Measurements from ENCODE around the gene IQSEC1.

Gene IQSEC1

DNA sequence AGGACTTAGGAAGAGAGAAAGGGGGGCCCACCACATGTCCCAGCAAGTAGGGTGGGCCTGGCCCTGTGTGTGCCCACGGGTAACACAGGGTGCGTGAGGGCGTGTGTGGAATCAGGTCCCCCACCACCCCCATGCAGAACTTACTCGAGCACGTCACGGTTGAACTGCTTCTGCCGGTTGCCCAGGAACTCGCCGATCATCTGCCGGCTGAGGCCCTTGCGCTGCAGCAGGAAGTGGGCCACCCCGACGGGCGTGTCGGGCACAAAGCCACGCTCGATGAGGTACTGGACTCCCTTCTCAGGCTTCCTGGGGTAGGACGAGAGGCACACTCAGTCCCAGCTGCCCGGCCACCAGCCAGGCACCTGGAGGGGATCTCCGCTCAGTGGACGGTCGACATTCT is 148.8 kb downstream of the IQSEC1 start:
- DNase-seq, result no peak

DNA sequence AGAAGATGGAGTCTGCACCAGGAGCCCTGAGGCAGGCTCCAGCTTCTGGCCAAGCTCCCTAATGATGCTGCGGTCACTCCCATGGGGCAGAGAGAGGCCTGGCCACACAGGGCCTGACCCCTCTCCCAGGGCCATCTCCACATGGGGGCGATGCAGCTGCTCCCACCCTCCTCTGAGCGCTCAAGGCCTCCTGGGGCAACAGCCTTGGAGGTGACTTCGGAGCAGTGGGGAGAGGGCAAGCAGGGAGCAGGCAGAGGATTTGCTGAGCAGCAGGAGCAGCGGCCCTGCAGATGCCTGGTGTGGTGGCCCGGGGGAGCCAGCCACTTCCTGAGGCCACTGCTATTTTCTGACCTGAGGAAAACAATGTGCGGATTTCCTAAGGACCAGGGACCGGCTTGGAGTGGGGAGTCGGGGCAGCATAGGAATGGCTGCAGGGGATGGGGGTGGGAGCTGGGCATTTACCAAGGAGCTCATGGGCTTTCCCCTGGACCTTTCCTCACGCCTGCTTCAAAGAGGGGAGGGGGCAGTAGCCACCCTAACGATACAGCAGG is 150.3 kb downstream of the IQSEC1 start:
- no peak for DNase-seq

DNA sequence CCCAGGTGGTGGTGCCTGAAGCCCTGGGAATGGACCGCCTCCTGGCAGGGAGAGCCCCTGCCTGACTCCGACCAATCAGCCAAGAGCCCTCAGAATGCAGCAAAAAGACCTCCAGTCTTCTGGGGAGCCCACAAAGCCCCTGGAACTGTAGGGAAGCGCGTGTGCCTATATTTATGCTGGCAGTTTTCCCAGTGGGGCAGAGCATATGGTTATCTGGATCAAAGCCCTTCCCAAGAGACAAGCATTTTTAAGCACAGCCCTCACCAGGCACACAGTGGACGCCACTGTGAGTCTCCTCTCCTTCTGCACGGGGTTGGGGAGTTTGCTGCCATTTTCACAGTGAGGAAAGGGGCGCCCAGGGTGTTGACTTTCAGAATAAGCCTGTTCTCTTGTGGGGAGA is 150.9 kb downstream of the IQSEC1 start:
- no peak for DNase-seq

DNA sequence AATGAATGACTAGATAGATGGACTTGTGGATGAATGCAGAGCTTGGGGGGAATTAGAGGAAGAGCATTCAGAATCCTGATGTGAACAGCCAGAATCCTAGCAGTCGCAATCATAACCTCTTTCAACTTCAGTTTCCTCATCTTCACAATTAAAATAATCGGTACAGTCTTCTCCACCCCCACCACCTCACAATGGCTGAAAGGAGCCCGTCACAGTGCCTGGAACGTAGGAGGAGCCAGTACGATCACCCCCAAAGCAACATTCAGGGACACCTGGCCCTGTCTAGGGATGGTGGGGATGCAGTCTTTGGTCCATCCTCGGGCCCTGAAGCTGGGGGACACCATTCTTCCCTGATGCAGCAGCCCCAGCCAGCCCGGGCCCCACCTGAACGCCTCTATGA is 151.5 kb downstream of the IQSEC1 start:
- no peak for DNase-seq

DNA sequence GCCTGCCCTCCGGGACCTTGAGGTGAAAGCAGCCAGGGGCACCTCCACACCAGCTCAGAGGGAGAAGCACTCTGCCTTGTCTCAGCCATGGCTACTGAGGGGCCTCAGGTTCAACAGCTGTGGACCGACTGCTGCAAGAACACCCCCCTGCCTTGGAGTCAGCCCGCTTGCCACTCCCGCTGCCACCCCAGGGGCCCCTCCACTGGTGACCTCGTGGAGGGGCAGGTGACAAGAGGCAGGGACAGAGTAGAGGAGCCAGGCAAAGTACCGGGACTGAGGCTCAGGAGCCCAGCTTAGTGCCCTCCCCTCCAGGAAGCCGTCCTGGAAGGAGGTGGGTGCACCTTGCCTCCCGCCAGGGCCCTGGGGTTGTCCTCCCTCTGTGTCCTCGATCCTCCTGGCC is 152.3 kb downstream of the IQSEC1 start:
- no peak for DNase-seq

DNA sequence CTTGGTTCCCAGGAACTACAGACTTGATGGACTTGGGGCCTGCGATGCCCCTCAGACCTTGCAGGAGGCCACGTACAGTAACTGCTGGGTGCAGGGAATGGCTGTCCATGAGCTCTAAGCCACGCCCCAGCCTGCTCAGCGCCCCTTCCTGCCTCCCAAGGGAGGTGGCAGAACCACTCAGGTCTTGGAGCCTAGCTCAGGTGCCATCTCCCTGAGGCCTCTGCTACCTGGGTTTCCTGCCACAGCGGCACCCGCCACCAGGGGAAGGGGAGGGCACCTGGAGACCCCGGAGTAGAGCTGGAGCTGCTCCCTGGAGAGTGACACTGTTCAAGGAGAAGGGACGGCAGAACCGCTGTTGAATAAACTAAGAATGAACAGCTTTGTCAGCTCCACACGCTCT is 154.0 kb downstream of the IQSEC1 start:
- no peak for DNase-seq

DNA sequence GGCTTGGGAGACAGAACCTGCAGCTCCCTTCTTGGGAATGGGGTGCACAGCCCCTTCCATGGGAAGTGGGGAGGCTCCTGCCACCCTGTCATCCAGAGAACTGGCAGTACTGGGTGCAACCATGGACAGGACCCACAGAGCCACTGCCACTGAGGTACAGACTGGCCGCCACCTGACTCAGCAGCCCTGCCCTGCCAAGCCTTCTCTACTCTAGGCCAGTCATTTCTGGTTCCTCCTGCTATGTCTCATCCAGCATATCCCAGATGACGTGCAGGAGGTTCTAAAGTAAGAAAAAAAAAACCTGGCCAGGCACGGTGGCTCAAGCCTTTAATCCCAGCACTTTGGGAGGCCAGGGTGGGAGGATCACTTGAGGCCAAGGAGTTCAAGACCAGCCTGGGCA is 155.0 kb downstream of the IQSEC1 start:
- no peak for DNase-seq

DNA sequence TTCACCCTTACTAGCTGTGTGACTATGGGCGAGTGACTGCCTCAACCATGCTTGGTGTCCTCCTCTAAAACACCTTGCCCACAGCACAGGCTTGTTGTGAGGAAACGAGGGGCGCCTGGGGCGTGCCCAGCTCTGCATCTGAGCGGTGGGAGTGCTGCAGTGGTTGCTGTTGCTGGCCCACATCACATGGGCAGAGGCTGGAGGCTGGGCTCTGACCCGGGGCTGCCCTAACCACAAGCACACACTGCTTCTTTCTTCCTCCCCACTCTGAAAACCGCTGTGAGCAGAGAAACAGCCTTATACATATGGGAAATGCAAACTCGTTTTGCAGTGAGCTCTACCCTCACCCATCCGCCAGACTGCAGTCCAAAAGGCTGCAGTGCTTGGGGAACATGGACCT is 157.1 kb downstream of the IQSEC1 start:
- peak; percentile 81 for DNase-seq

DNA sequence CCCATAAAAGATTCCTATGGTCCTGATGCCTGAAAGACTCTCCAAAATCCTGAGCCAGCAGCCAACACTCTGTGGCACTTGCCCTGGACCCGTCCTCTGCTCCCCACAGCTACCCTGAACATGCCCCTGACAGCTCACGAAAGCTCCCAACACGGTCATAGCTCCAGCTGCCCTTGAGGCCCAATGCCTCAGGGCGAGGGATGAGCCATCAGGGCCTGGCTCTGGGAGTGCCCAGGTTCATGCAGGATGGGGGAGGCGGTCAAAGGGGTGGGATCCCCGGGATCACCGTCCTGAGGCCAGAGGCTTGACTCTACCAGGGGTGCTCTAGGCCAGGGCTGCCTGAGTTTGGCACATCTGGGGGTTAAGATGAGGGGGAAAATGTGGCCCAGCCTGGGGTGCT is 159.1 kb downstream of the IQSEC1 start:
- DNase-seq, result no peak

GRCh38 chr3:12911881-12912415 is 161.3 kb downstream of the IQSEC1 start:
- DNase-seq, result no peak

- DNase-seq, result no peak
Observed at GRCh38 chr3:12910356-12911099, 162.7 kb downstream of the IQSEC1 start.

DNA sequence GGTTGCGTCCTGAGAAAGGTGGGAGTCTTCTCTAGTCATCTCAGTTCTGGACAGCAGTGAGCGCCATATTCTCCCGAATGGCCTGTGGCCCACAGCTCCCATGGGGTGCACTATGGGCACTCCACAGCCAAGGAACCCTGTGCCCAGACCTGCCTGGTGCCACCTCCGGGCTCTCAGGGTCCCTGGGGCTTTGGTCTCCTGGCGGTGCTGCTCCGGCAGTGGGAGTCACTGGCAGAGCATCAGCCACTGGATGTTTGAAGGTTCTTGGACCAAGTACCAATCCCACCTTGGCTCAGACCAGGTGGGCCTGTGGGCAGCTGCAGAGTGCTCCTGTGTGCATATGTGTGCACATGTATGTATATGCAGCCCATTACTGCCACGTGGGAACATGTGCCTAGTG is 163.5 kb downstream of the IQSEC1 start:
- DNase-seq, result no peak

- DNase-seq, result no peak
Observed at GRCh38 chr3:12908859-12909258, 164.4 kb downstream of the IQSEC1 start.

- DNase-seq, result no peak
Observed at GRCh38 chr3:12908136-12908730, 165.0 kb downstream of the IQSEC1 start.

DNA sequence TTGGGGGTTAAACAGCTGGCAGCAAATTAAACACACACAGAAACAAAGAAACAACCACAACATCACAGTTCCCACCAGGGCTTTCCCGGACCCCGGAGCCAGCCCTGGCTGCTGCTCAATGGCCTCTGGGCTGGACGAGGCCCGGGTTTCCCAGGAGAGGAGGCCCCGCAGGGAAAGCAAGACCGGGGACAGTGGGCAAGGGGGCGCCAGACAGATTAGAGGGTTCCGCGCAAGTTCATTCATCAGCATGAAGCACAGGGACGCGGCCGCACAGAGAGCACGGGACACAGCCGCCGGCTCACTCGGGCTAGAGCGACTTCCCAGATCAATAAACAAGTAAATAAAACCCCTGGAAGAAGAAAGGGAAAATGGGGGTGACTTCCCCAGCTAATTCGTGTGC is 165.5 kb downstream of the IQSEC1 start:
- no peak for DNase-seq

- no peak for DNase-seq
Observed at GRCh38 chr3:12907296-12907695, 165.9 kb downstream of the IQSEC1 start.

GRCh38 chr3:12906916-12907290 is 166.3 kb downstream of the IQSEC1 start:
- no peak for DNase-seq

GRCh38 chr3:12906141-12906915 is 166.9 kb downstream of the IQSEC1 start:
- no peak for DNase-seq

GRCh38 chr3:12905316-12906071 is 167.7 kb downstream of the IQSEC1 start:
- no peak for DNase-seq

DNA sequence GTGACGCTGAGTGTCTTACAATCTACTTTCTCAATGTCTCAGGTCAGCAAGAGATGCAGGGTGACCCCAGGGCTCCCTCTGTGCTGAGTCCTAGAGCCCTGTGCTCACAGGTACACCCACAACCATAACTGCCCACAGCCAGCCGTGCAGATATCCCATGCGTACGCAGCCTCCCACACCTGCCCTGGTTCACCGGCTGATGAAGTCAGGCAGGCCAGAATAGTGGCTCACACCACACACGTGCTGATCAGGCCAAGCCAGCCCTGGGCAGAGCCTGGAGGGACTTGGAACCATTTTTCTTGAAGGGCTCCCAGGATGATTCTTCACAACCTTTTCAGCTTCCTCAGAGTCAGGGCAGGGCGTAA is 168.3 kb downstream of the IQSEC1 start:
- no peak for DNase-seq

- no peak for DNase-seq
Observed at GRCh38 chr3:12903881-12904280, 169.3 kb downstream of the IQSEC1 start.

- peak; percentile 57 for DNase-seq
Observed at GRCh38 chr3:12903000-12903800, 170.0 kb downstream of the IQSEC1 start.
